Loucy (cell line): ENCODE data around the gene TMEM43.

Source experiments
- H2AFZ ChIP-seq: fragments of 200-600 bp; sonication (generic); 2 replicates; pipeline ENCODE4 v1.6.0; 2016; ENCODE audit warnings: antibody characterized with exemption, mild to moderate bottlenecking, low read length, moderate library complexity
- H3F3A ChIP-seq: fragments of 200-600 bp; 2 replicates; pipeline ENCODE4 v1.6.0; 2016; ENCODE audit warnings: antibody characterized with exemption, low read depth, mild to moderate bottlenecking
- H3K27me3 ChIP-seq: fragments of 200-600 bp; sonication (generic); 2 replicates; pipeline ENCODE4 v1.6.1; 2014; ENCODE audit warnings: low read length, mild to moderate bottlenecking; ENCODE audit not compliant: insufficient read depth, poor library complexity, severe bottlenecking
- H3K36me3 ChIP-seq: fragments of 200-600 bp; sonication (generic); 2 replicates; pipeline ENCODE4 v1.6.1; 2016; ENCODE audit warnings: low read length; ENCODE audit not compliant: insufficient read depth
- H3K4me1 ChIP-seq: fragments of 200-600 bp; sonication (generic); 2 replicates; pipeline ENCODE4 v1.5.1; 2014; ENCODE audit warnings: low read length, mild to moderate bottlenecking; ENCODE audit not compliant: insufficient read depth, poor library complexity, severe bottlenecking
- H3K4me2 ChIP-seq: fragments of 200-600 bp; sonication (generic); 2 replicates; pipeline ENCODE4 v1.6.0; 2014; ENCODE audit warnings: antibody characterized with exemption, low read length, low read depth, mild to moderate bottlenecking; ENCODE audit not compliant: poor library complexity, severe bottlenecking
- H3K4me3 ChIP-seq: fragments of 200-600 bp; sonication (generic); 2 replicates; pipeline ENCODE4 v1.5.1; 2014; ENCODE audit warnings: low read length, mild to moderate bottlenecking, mixed read lengths; ENCODE audit not compliant: poor library complexity, severe bottlenecking
- H3K79me2 ChIP-seq: fragments of 200-600 bp; sonication (generic); 2 replicates; pipeline ENCODE4 v1.6.1; 2014; ENCODE audit warnings: low read length; ENCODE audit not compliant: insufficient read depth
- H3K9ac ChIP-seq: fragments of 200-600 bp; sonication (generic); 2 replicates; pipeline ENCODE4 v1.6.0; 2014; ENCODE audit warnings: mild to moderate bottlenecking, low read depth, low read length, moderate library complexity; ENCODE audit not compliant: poor library complexity, severe bottlenecking
- H3K9me2 ChIP-seq: fragments of 200-600 bp; sonication (generic); replicated peaks from 2 replicates; pipeline ENCODE4 v1.6.1; 2016; ENCODE audit warnings: low read depth, low read length, mixed read lengths
- H3K9me3 ChIP-seq: fragments of 200-600 bp; sonication (generic); 2 replicates; pipeline ENCODE4 v1.6.1; 2014; ENCODE audit warnings: mild to moderate bottlenecking, antibody characterized with exemption, low read length, low read depth; ENCODE audit not compliant: insufficient read depth
- H4K20me1 ChIP-seq: fragments of 200-600 bp; sonication (generic); 2 replicates; pipeline ENCODE4 v1.6.0; 2014; ENCODE audit warnings: antibody characterized with exemption, low read length, mild to moderate bottlenecking; ENCODE audit not compliant: insufficient read depth, poor library complexity, severe bottlenecking
- CTCF ChIP-seq: fragments of 200-600 bp; sonication (generic); conservative IDR thresholded peaks from 2 replicates; pipeline ENCODE4 v1.5.1; 2014; ENCODE audit warnings: mild to moderate bottlenecking, antibody characterized with exemption, low read length
- EZH2phosphoT487 ChIP-seq: fragments of 200-600 bp; IDR thresholded peaks from 2 replicates; pipeline ENCODE4 v1.6.1; 2018; ENCODE audit warnings: antibody characterized with exemption, mild to moderate bottlenecking, moderate library complexity, borderline replicate concordance

TMEM43 gene

GRCh38 chr3:14147066-14147435 is 22.2 kb downstream of the TMEM43 start:
- peaks cover 12% of the 10 kb centered on the region for H3K4me1 ChIP-seq
- peaks cover 5% of the 10 kb centered on the region; the same call in 1 of the 2 replicates for H3K36me3 ChIP-seq
- no peaks in the 10 kb centered on the region for H3K79me2 ChIP-seq
- no peaks in the 10 kb centered on the region for H3K9me3 ChIP-seq
- H3K4me3 ChIP-seq: no peak overlapping the region
- no peak overlapping the region for H3K4me2 ChIP-seq
- TF ChIP-seq EZH2phosphoT487 (no peak), CTCF (no peak)
- no peaks in the 10 kb centered on the region for H3K9me2 ChIP-seq
- H3K9ac ChIP-seq: no peak overlapping the region
- H3F3A ChIP-seq: no peaks in the 10 kb centered on the region
- no peaks in the 10 kb centered on the region for H3K27me3 ChIP-seq
- H4K20me1 ChIP-seq: peaks cover 6% of the 10 kb centered on the region
- no peak overlapping the region for H2AFZ ChIP-seq

- no peaks in the 10 kb centered on the region for H3K27me3 ChIP-seq
- H3K79me2 ChIP-seq: no peaks in the 10 kb centered on the region
- H2AFZ ChIP-seq: no peak overlapping the region
- H3K9me3 ChIP-seq: no peaks in the 10 kb centered on the region
- no peaks in the 10 kb centered on the region for H3K9me2 ChIP-seq
- H3K4me2 ChIP-seq: no peak overlapping the region
- no peak overlapping the region for H3K4me3 ChIP-seq
- peaks cover 6% of the 10 kb centered on the region for H4K20me1 ChIP-seq
- peaks cover 12% of the 10 kb centered on the region for H3K4me1 ChIP-seq
- H3K36me3 ChIP-seq: peaks cover 5% of the 10 kb centered on the region; the same call in 1 of the 2 replicates
- TF ChIP-seq CTCF: no peak
- no peak for TF ChIP-seq EZH2phosphoT487
- no peak overlapping the region for H3K9ac ChIP-seq
- no peaks in the 10 kb centered on the region for H3F3A ChIP-seq
These were observed 22.8 kb downstream of the TMEM43 start for GRCh38 chr3:14147617-14148016.

GRCh38 chr3:14148041-14148985 is 23.5 kb downstream of the TMEM43 start:
- no peak overlapping the region for H3K9ac ChIP-seq
- peaks cover 5% of the 10 kb centered on the region; the same call in 1 of the 2 replicates for H3K36me3 ChIP-seq
- no peaks in the 10 kb centered on the region for H3K79me2 ChIP-seq
- no peaks in the 10 kb centered on the region for H3K27me3 ChIP-seq
- no peak overlapping the region for H3K4me3 ChIP-seq
- no peaks in the 10 kb centered on the region for H3F3A ChIP-seq
- TF ChIP-seq CTCF: no peak
- TF ChIP-seq EZH2phosphoT487: no peak
- no peaks in the 10 kb centered on the region for H3K9me3 ChIP-seq
- H3K4me2 ChIP-seq: no peak overlapping the region
- no peak overlapping the region for H2AFZ ChIP-seq
- peaks cover 12% of the 10 kb centered on the region for H3K4me1 ChIP-seq
- H3K9me2 ChIP-seq: no peaks in the 10 kb centered on the region
- peaks cover 6% of the 10 kb centered on the region for H4K20me1 ChIP-seq
